ENCODE measurements around the gene ZNF583.

The ZNF583 gene

GRCh38 chr19:56476093-56476492 lies 72.0 kb downstream of the ZNF583 start:
- no peak for DNase-seq

Data from KG1 (cell line).